Cardiac fibroblast (primary cell): ENCODE results near the gene SLC2A5.
A peak's percentile ranks its signal among the peaks of the same experiment; 100 is the strongest.

Experiments
- DNase-seq, 2 donors: peaks; one replicate each; pipeline versions ENCODE4 v3.0.0 to v3.0.0-alpha.2; 2010; ENCODE audit warnings: low read depth in 2 of 2
- H3K4me3 ChIP-seq, 2 donors: replicated peaks in 1 of 2; 1 replicate in 1 of 2; 2 replicates in 1 of 2; pipeline ENCODE4 v1.5.1; 2011; ENCODE audit warnings: low read depth in 2 of 2, low read length in 2 of 2, mild to moderate bottlenecking in 2 of 2, moderate library complexity in 1 of 2
- TF ChIP-seq, protein P1 (sequence below): IDR thresholded peaks from one replicate; pipeline ENCODE4 v1.5.1; 2011; ENCODE audit warnings: low read depth, mild to moderate bottlenecking, low read length, inconsistent platforms

Gene SLC2A5

GRCh38 chr1:9018333-9018732 lies 51.1 kb downstream of the SLC2A5 start:
- TF ChIP-seq, protein P1, sequence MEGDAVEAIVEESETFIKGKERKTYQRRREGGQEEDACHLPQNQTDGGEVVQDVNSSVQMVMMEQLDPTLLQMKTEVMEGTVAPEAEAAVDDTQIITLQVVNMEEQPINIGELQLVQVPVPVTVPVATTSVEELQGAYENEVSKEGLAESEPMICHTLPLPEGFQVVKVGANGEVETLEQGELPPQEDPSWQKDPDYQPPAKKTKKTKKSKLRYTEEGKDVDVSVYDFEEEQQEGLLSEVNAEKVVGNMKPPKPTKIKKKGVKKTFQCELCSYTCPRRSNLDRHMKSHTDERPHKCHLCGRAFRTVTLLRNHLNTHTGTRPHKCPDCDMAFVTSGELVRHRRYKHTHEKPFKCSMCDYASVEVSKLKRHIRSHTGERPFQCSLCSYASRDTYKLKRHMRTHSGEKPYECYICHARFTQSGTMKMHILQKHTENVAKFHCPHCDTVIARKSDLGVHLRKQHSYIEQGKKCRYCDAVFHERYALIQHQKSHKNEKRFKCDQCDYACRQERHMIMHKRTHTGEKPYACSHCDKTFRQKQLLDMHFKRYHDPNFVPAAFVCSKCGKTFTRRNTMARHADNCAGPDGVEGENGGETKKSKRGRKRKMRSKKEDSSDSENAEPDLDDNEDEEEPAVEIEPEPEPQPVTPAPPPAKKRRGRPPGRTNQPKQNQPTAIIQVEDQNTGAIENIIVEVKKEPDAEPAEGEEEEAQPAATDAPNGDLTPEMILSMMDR, result no peak
- no peak overlapping the region for H3K4me3 ChIP-seq
- peak; percentile 27 to 60 for DNase-seq

GRCh38 chr1:9016455-9016854 lies 53.0 kb downstream of the SLC2A5 start:
- H3K4me3 ChIP-seq, result no peak overlapping the region
- DNase-seq, result no peak
- TF ChIP-seq, protein P1, result no peak

DNA sequence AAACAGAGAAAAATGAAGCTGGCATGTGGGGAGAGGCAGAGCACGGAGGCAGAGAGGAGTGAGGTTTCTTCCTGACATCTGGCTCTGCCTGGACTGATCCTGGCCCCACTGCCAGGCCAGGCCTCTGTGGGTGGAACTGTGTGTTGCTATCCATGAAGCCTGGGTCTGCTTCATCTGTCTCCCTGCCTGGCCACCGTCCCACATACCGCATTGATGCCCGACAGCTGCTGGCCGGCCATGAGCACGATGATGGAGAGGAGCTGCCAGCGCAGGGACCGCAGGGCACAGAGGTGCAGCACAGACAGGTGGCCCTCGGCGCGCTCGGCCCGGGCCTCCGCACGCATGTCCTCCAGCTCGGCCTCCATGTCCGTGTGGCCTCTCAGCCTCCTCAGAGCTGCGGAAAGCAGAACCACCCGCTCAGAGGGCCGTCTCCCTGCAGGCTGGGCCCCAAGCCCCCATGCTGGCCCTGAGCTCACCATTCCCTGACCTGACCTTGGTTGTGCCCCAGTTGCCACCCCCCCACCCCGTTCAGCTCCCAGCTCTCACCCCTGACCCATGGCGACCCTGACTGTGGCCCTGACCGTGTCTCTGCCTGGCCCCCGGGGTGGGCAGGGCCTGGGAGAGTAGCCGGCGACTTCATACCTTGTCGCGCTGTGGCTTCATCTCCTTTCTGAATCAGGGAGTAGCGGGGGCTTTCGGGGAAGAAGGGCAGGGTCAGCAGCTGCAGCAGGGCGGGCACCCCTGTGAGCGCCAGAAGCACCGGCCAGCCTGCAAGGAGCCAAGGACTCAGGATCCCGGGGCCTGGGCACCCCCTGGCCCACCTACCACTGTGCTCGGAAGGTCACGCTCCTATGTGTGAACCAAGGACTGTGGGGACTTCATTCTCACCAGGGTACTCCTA lies 54.7 kb downstream of the SLC2A5 start:
- no peak overlapping the region for H3K4me3 ChIP-seq
- TF ChIP-seq, protein P1, result no peak
- no peak for DNase-seq

DNA sequence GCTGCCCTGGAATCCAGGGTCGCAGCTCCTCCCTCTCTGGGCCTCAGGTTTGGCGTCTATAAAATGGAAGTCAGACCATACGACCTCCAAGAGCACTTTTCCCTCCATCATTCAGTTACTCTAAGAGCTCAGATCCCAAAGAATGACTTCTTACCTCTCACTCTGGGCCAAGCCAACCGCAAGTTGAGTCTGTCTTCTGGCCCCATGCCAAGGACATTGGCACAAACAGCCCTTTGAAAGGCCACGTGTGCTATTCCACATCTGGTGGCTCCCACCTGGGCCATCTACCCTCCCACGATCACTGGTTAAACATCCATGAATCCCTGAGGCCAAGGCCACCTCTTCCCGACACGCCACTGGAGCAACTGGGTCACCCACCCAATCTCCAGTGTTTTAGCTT lies 55.6 kb downstream of the SLC2A5 start:
- no peak for DNase-seq
- H3K4me3 ChIP-seq, result no peak overlapping the region
- TF ChIP-seq, protein P1, result no peak

GRCh38 chr1:9010781-9011323 lies 58.6 kb downstream of the SLC2A5 start:
- TF ChIP-seq, protein P1, result no peak
- H3K4me3 ChIP-seq, result no peak overlapping the region
- DNase-seq, result no peak

DNA sequence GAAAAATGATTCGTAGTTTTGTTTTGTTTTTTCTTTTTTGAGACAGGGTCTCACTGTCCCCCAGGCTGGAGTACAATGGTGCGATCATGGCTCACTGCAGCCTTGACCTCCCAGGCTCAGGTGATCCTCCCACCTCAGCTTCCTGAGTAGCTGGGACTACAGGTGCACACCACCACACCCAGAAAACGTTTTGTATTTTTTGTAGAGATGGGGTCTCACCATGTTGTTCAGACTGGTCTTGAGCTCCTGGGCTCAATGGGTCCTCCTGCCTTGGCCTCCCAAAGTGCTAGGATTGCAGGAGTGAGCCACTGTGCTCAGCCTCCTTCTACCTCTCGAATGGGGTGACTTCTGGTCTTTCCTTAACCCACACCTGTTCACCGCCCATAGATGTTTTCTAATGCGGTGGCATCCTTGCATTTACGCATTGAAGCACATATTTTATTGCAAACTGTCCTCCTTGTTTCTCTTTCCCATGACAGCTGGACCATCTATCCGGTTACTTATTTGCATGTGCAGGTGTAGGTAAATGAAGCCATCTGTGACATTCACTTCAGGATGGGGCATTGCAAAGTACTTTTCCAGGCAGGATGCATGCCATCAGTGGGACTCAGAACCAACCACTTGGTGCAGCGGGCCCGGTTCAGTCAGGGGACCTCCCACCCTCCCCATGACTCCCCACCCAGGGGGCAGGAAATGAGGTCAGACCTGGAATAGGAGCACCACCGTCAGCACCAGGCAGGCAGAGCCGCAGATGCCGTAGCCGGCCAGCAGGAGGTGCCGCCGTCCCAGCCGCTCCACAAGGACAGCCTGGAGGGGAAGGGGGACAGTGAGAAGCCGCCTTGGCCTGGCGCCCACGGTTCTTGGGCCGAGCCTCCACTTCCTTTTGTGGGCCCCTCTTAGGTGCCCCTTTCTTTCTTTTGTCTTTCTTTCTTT lies 59.7 kb downstream of the SLC2A5 start:
- peak; percentile 52 to 53 for DNase-seq
- TF ChIP-seq, protein P1, result peak; percentile 89
- H3K4me3 ChIP-seq, result no peak overlapping the region
